Panc1 (cell line): ENCODE measurements around the gene SQOR. TPM values are rescaled to one million over a fixed set of nuclear protein-coding genes. Genes with fewer than 3 reads are reported as not detected.
A peak's percentile ranks its signal among the peaks of the same experiment; 100 is the strongest.

Experiments used
- ATAC-seq: fragments of 200-7000 bp; cut with Tn5 transposase; 2 replicates; pipeline ENCODE4 v1.9.1; 2020; ENCODE audit warnings: mild to moderate bottlenecking, moderate library complexity
- BruUV-seq: library from RNA; stranded (reverse); fragments of 400-500 nt; replicated peaks from 2 replicates; lab custom pipeline; 2021; lab: Mats Ljungman, UMichigan
- CTCF ChIA-PET: fragments of 300-600 bp; sonication (Branson Sonifier 250); formaldehyde crosslinking; loops from one replicate; lab custom pipeline; 2022; ENCODE audit warnings: antibody characterized with exemption; lab: Charles Lee
- POLR2A ChIA-PET: fragments of 300-600 bp; sonication (Branson Sonifier 250); formaldehyde crosslinking; loops from one replicate; lab custom pipeline; 2022; ENCODE audit warnings: antibody characterized with exemption; lab: Charles Lee
- DNase-seq: peaks from one replicate; pipeline ENCODE4 v3.0.0-alpha.2; 2010; ENCODE audit warnings: low read depth, low spot score
- H3K27ac ChIP-seq: 2 replicates; pipeline ENCODE4 v1.5.1; 2011; ENCODE audit warnings: mild to moderate bottlenecking, low read length, inconsistent platforms
- H3K27me3 ChIP-seq: fragments of 200-500 bp; sonication (Bioruptor generic); 2 replicates; pipeline ENCODE4 v1.6.0; 2014; ENCODE audit warnings: low read length, inconsistent platforms; ENCODE audit not compliant: control insufficient read depth, insufficient read depth
- H3K36me3 ChIP-seq: fragments of 200-500 bp; sonication (Bioruptor generic); 2 replicates; pipeline ENCODE4 v1.5.1; 2014; ENCODE audit warnings: inconsistent platforms, mild to moderate bottlenecking, low read length, moderate library complexity; ENCODE audit not compliant: control insufficient read depth, insufficient read depth
- H3K4me1 ChIP-seq: 2 replicates; pipeline ENCODE4 v1.5.1; 2011; ENCODE audit warnings: inconsistent platforms, mild to moderate bottlenecking, low read length, moderate library complexity; ENCODE audit not compliant: control insufficient read depth, insufficient read depth
- H3K4me3 ChIP-seq, 2 experiments: 2 replicates each; pipeline ENCODE4 v1.5.1; 2011 to 2012; ENCODE audit warnings: low read depth in 2 of 2, low read length in 2 of 2, mild to moderate bottlenecking in 2 of 2, inconsistent platforms in 1 of 2, moderate library complexity in 1 of 2
- H3K9me3 ChIP-seq: fragments of 200-500 bp; sonication (Bioruptor generic); 2 replicates; pipeline ENCODE4 v1.5.1; 2014; ENCODE audit warnings: low read depth, mild to moderate bottlenecking, inconsistent platforms, low read length, moderate library complexity; ENCODE audit not compliant: control insufficient read depth, insufficient read depth
- CTCF ChIP-seq: fragments of 450-650 bp; IDR thresholded peaks from 2 replicates; pipeline ENCODE4 v1.5.1; 2017; ENCODE audit warnings: mild to moderate bottlenecking
- POLR2AphosphoS5 ChIP-seq: IDR thresholded peaks from 2 replicates; pipeline ENCODE4 v1.6.1; 2012; ENCODE audit warnings: mild to moderate bottlenecking, low read depth, low read length, moderate library complexity
- REST ChIP-seq, 2 experiments: IDR thresholded peaks; 2 replicates each; pipeline ENCODE4 v1.6.1; 2011 to 2012; ENCODE audit warnings: low read depth in 2 of 2, control low read depth in 1 of 2, low read length in 1 of 2, mild to moderate bottlenecking in 1 of 2, moderate library complexity in 1 of 2; ENCODE audit not compliant: insufficient read depth in 1 of 2
- SIN3A ChIP-seq: IDR thresholded peaks from 2 replicates; pipeline ENCODE4 v1.6.1; 2012; ENCODE audit warnings: low read depth, mild to moderate bottlenecking, low read length, moderate library complexity, borderline replicate concordance; ENCODE audit not compliant: insufficient read depth
- TCF7L2 ChIP-seq: IDR thresholded peaks from 2 replicates; pipeline ENCODE4 v1.6.1; 2011; ENCODE audit warnings: mild to moderate bottlenecking, low read depth, low read length, inconsistent platforms
- in situ Hi-C: cut with HindIII; loops from 2 replicates; pipeline ENCODE4 v1.10.0; 2016; ENCODE audit warnings: low sequenced_read_pairs, low pct_unique_long_range_greater_than_20kb
- intact Hi-C: fragments of 100-400 bp; cut with micrococcal nuclease; formaldehyde crosslinking; loops from one replicate; pipeline ENCODE4 v1.10.0; 2022; ENCODE audit not compliant: unreplicated experiment
- total RNA-seq: library from RNA; stranded (reverse); gene quantifications from one replicate; pipeline ENCODE4 v1.2.1, GENCODE V29; 2021; ENCODE audit not compliant: unreplicated experiment

The SQOR gene
- total RNA-seq, 1 experiment from 2014 or later, result 62.2 TPM

- H3K4me3 ChIP-seq, result no peak overlapping the region
- BruUV-seq, result no TSS peak
- H3K4me1 ChIP-seq, result peaks cover 68% of the 10 kb centered on the region
- H3K27ac ChIP-seq, result peak overlapping the region; percentile 89
- H3K27me3 ChIP-seq, result no peaks in the 10 kb centered on the region
- DNase-seq (no peak), ATAC-seq (no peak)
- ChIA-PET CTCF (no interaction called here), POLR2A (interaction anchor here (0.6 kb wide), 1 partner anchor 9 kb away, joined by 3 read pairs; no protein-coding TSS in a partner anchor)
- H3K9me3 ChIP-seq, result no peaks in the 10 kb centered on the region
- TF ChIP-seq REST (IDR thresholded peaks at IDR 0.05; ENCODE audit: insufficient read depth in 1 of 2, low read depth in 2 of 2, low read length in 1 of 2), result no peak
- TF ChIP-seq CTCF, result no peak
- no peak for TF ChIP-seq TCF7L2
- no peak for TF ChIP-seq SIN3A
- intact Hi-C loops (no loop called here), in situ Hi-C loops (no loop called here)
- no peaks in the 10 kb centered on the region for H3K36me3 ChIP-seq
Observed at GRCh38 chr15:45644437-45644836, 9.6 kb downstream of the SQOR start.

GRCh38 chr15:45645026-45645980 is 10.5 kb downstream of the SQOR start:
- Histone ChIP-seq H3K4me1 (peaks cover 60% of the 10 kb centered on the region), H3K27ac (peak overlapping the region; percentile 89), H3K9me3 (no peaks in the 10 kb centered on the region), H3K4me3 (peak overlapping the region in 1 of 2 experiments; percentile 38; a peak in 2 of 4 replicates), H3K36me3 (no peaks in the 10 kb centered on the region), H3K27me3 (no peaks in the 10 kb centered on the region)
- CTCF ChIA-PET, result no interaction called here
- TF ChIP-seq REST (IDR thresholded peaks at IDR 0.05; ENCODE audit: insufficient read depth in 1 of 2, low read depth in 2 of 2, low read length in 1 of 2) (no peak), SIN3A (no peak), POLR2AphosphoS5 (no peak; the same call in 1 of the 2 replicates), TCF7L2 (no peak), CTCF (no peak)
- in situ Hi-C loops (no loop called here), intact Hi-C loops (no loop called here)
- BruUV-seq, result no TSS peak
- POLR2A ChIA-PET, result no interaction called here
- ATAC-seq, result peak; percentile 64
- no peak for DNase-seq
